Mesenchymal stem cell (in vitro differentiated cells and primary cell): Measurements from ENCODE around the gene PRKG2.

Experiments used
- DNase-seq: peaks from one replicate; pipeline ENCODE4 v3.0.0-alpha.2; 2013
- H2AFZ ChIP-seq: one replicate; pipeline ENCODE4 v1.6.1; 2013; ENCODE audit warnings: low read depth, mild to moderate bottlenecking, control low read depth, inconsistent platforms, low read length, moderate library complexity
- H2AK5ac ChIP-seq: 2 replicates; pipeline ENCODE4 v1.6.1; 2013; ENCODE audit warnings: low read length, moderate library complexity, mild to moderate bottlenecking, inconsistent platforms; ENCODE audit not compliant: severe bottlenecking
- H2BK120ac ChIP-seq: one replicate; pipeline ENCODE4 v1.6.1; 2013; ENCODE audit warnings: low read depth, mild to moderate bottlenecking, inconsistent platforms, low read length, moderate library complexity
- H2BK12ac ChIP-seq, 2 experiments: one replicate each; pipeline ENCODE4 v1.6.1; 2013; ENCODE audit warnings: inconsistent platforms in 2 of 2, low read length in 2 of 2, mild to moderate bottlenecking in 2 of 2, moderate library complexity in 2 of 2, control low read depth in 1 of 2
- H2BK15ac ChIP-seq: one replicate; pipeline ENCODE4 v1.6.1; 2013; ENCODE audit warnings: mild to moderate bottlenecking, low read depth, inconsistent platforms; ENCODE audit not compliant: poor library complexity, severe bottlenecking
- H2BK5ac ChIP-seq: 2 replicates; pipeline ENCODE4 v1.6.1; 2013; ENCODE audit warnings: low read depth, mild to moderate bottlenecking, low read length, control low read depth, inconsistent platforms; ENCODE audit not compliant: poor library complexity, severe bottlenecking
- H3K14ac ChIP-seq, 2 experiments: one replicate each; pipeline ENCODE4 v1.6.1; 2013; ENCODE audit warnings: inconsistent platforms in 2 of 2, low read length in 2 of 2, control low read depth in 1 of 2, mild to moderate bottlenecking in 1 of 2, moderate library complexity in 1 of 2
- H3K18ac ChIP-seq, 2 experiments: one replicate each; pipeline ENCODE4 v1.6.1; 2013; ENCODE audit warnings: inconsistent platforms in 2 of 2, low read length in 2 of 2, control low read depth in 1 of 2, low read depth in 1 of 2, mild to moderate bottlenecking in 1 of 2
- H3K23ac ChIP-seq, 2 experiments: one replicate each; pipeline ENCODE4 v1.6.1; 2013; ENCODE audit warnings: inconsistent platforms in 2 of 2, low read length in 2 of 2, mild to moderate bottlenecking in 2 of 2, moderate library complexity in 2 of 2, control low read depth in 1 of 2
- H3K27ac ChIP-seq: 2 replicates; pipeline ENCODE4 v1.5.1; 2013; ENCODE audit warnings: mild to moderate bottlenecking, moderate library complexity, low read length, control low read depth, inconsistent platforms; ENCODE audit not compliant: poor library complexity, severe bottlenecking
- H3K27me3 ChIP-seq, 2 experiments: 2 replicates each; pipeline versions ENCODE4 v1.6.1 to v1.7.0; 2013; ENCODE audit warnings: low read length in 2 of 2, mild to moderate bottlenecking in 2 of 2, moderate library complexity in 2 of 2, control low read depth in 1 of 2, inconsistent platforms in 1 of 2; ENCODE audit not compliant: control insufficient read depth in 1 of 2, insufficient read depth in 1 of 2
- H3K36me3 ChIP-seq, 2 experiments: 2 replicates each; pipeline versions ENCODE4 v1.6.1 to v1.7.0; 2013; ENCODE audit warnings: low read length in 2 of 2, control low read depth in 1 of 2, inconsistent platforms in 1 of 2, low read depth in 1 of 2, mild to moderate bottlenecking in 1 of 2; ENCODE audit not compliant: insufficient read depth in 2 of 2, control insufficient read depth in 1 of 2
- H3K4ac ChIP-seq, 2 experiments: one replicate each; pipeline ENCODE4 v1.6.1; 2013; ENCODE audit warnings: inconsistent platforms in 2 of 2, low read length in 2 of 2, mild to moderate bottlenecking in 2 of 2, moderate library complexity in 2 of 2, control low read depth in 1 of 2, low read depth in 1 of 2
- H3K4me1 ChIP-seq: 2 replicates; pipeline ENCODE4 v1.6.1; 2013; ENCODE audit warnings: low read depth, low read length, control low read depth; ENCODE audit not compliant: control insufficient read depth, insufficient read depth
- H3K4me2 ChIP-seq: 2 replicates; pipeline ENCODE4 v1.6.1; 2013; ENCODE audit warnings: low read length, mild to moderate bottlenecking, inconsistent platforms; ENCODE audit not compliant: poor library complexity, severe bottlenecking
- H3K4me3 ChIP-seq, 2 experiments: 2 replicates each; pipeline versions ENCODE4 v1.5.1 to v1.7.0; 2013; ENCODE audit warnings: low read length in 2 of 2, mild to moderate bottlenecking in 2 of 2, control low read depth in 1 of 2, low read depth in 1 of 2; ENCODE audit not compliant: insufficient read depth in 1 of 2
- H3K79me1 ChIP-seq: replicated peaks from 2 replicates; pipeline ENCODE4 v1.6.1; 2013; ENCODE audit warnings: mild to moderate bottlenecking, control low read depth, low read length, inconsistent platforms; ENCODE audit not compliant: poor library complexity, severe bottlenecking
- H3K9ac ChIP-seq: 2 replicates; pipeline ENCODE4 v1.7.0; 2013; ENCODE audit warnings: mild to moderate bottlenecking, low read length, moderate library complexity
- H3K9me3 ChIP-seq: 2 replicates; pipeline ENCODE4 v1.7.0; 2013; ENCODE audit warnings: mild to moderate bottlenecking, low read length; ENCODE audit not compliant: control insufficient read depth
- H4K8ac ChIP-seq: one replicate; pipeline ENCODE4 v1.6.1; 2013; ENCODE audit warnings: inconsistent platforms, mild to moderate bottlenecking, low read length, moderate library complexity
- H4K91ac ChIP-seq: one replicate; pipeline ENCODE4 v1.6.1; 2013; ENCODE audit warnings: mild to moderate bottlenecking, low read length, inconsistent platforms
- WGBS: methylation state at CpG from one replicate; pipeline ENCODE4 v1.1.7; 2013; ENCODE audit warnings: mixed read lengths; 5-methylcytosine and 5-hydroxymethylcytosine counted together

Gene PRKG2

GRCh38 chr4:81065446-81065845 lies 149.6 kb downstream of the PRKG2 start:
- no peaks in the 10 kb centered on the region for H3K9me3 ChIP-seq
- H3K4me1 ChIP-seq = no peaks in the 10 kb centered on the region
- WGBS = 0% methylated on average over 1 of the region's 5 CpGs
- H2BK15ac ChIP-seq = no peak overlapping the region
- no peak overlapping the region for H3K9ac ChIP-seq
- no peak overlapping the region for H3K4me2 ChIP-seq
- H2BK5ac ChIP-seq = no peak overlapping the region
- H3K23ac ChIP-seq = no peak overlapping the region
- no peaks in the 10 kb centered on the region for H3K79me1 ChIP-seq
- no peak for DNase-seq
- no peak overlapping the region for H3K4me3 ChIP-seq
- H2BK12ac ChIP-seq = no peak overlapping the region
- H3K14ac ChIP-seq = no peak overlapping the region
- H3K27me3 ChIP-seq = no peaks in the 10 kb centered on the region
- no peak overlapping the region for H3K27ac ChIP-seq
- H2AFZ ChIP-seq = no peak overlapping the region
- H4K8ac ChIP-seq = no peak overlapping the region
- H3K36me3 ChIP-seq = no peaks in the 10 kb centered on the region
- no peak overlapping the region for H2BK120ac ChIP-seq
- H3K4ac ChIP-seq = no peak overlapping the region
- H4K91ac ChIP-seq = no peak overlapping the region
- no peak overlapping the region for H3K18ac ChIP-seq
- H2AK5ac ChIP-seq = no peak overlapping the region

GRCh38 chr4:81062001-81062400 lies 153.0 kb downstream of the PRKG2 start:
- no peak overlapping the region for H4K91ac ChIP-seq
- no peak overlapping the region for H2BK120ac ChIP-seq
- H2AK5ac ChIP-seq = no peak overlapping the region
- no peaks in the 10 kb centered on the region for H3K27me3 ChIP-seq
- no peak overlapping the region for H3K18ac ChIP-seq
- no peak for DNase-seq
- H3K4me2 ChIP-seq = no peak overlapping the region
- no peak overlapping the region for H3K4ac ChIP-seq
- H3K4me3 ChIP-seq = no peak overlapping the region
- no peaks in the 10 kb centered on the region for H3K9me3 ChIP-seq
- H2BK5ac ChIP-seq = no peak overlapping the region
- no peak overlapping the region for H3K9ac ChIP-seq
- WGBS = no CpG with 5 or more reads among the region's 1 CpG
- H3K4me1 ChIP-seq = no peaks in the 10 kb centered on the region
- H3K79me1 ChIP-seq = no peaks in the 10 kb centered on the region
- no peak overlapping the region for H2AFZ ChIP-seq
- H3K14ac ChIP-seq = no peak overlapping the region
- no peaks in the 10 kb centered on the region for H3K36me3 ChIP-seq
- H3K27ac ChIP-seq = no peak overlapping the region
- no peak overlapping the region for H2BK15ac ChIP-seq
- H4K8ac ChIP-seq = no peak overlapping the region
- H2BK12ac ChIP-seq = no peak overlapping the region
- H3K23ac ChIP-seq = no peak overlapping the region

- H3K4me2 ChIP-seq = no peak overlapping the region
- H3K14ac ChIP-seq = no peak overlapping the region
- no peaks in the 10 kb centered on the region for H3K4me1 ChIP-seq
- no peak overlapping the region for H3K4ac ChIP-seq
- no peak overlapping the region for H4K91ac ChIP-seq
- no peak overlapping the region for H2BK5ac ChIP-seq
- H3K9me3 ChIP-seq = no peaks in the 10 kb centered on the region
- no peak overlapping the region for H3K23ac ChIP-seq
- H2AFZ ChIP-seq = no peak overlapping the region
- no peak overlapping the region for H2BK12ac ChIP-seq
- H3K18ac ChIP-seq = no peak overlapping the region
- no peak overlapping the region for H3K27ac ChIP-seq
- H2BK120ac ChIP-seq = no peak overlapping the region
- no peak for DNase-seq
- H3K36me3 ChIP-seq = no peaks in the 10 kb centered on the region
- H2AK5ac ChIP-seq = no peak overlapping the region
- no peak overlapping the region for H2BK15ac ChIP-seq
- no peaks in the 10 kb centered on the region for H3K27me3 ChIP-seq
- no peak overlapping the region for H3K4me3 ChIP-seq
- H3K79me1 ChIP-seq = no peaks in the 10 kb centered on the region
- H4K8ac ChIP-seq = no peak overlapping the region
- H3K9ac ChIP-seq = no peak overlapping the region
These were observed 153.7 kb downstream of the PRKG2 start for GRCh38 chr4:81061344-81061730.

- Histone ChIP-seq H3K79me1 (no peaks in the 10 kb centered on the region), H3K27me3 (no peaks in the 10 kb centered on the region), H2BK120ac (no peak overlapping the region), H3K4ac (no peak overlapping the region), H2BK12ac (no peak overlapping the region), H4K8ac (no peak overlapping the region), H3K4me2 (no peak overlapping the region), H3K9me3 (no peaks in the 10 kb centered on the region), H3K14ac (no peak overlapping the region), H3K36me3 (no peaks in the 10 kb centered on the region), H3K23ac (no peak overlapping the region), H3K4me1 (no peaks in the 10 kb centered on the region), H2BK15ac (no peak overlapping the region), H3K27ac (no peak overlapping the region), H3K18ac (no peak overlapping the region), H4K91ac (no peak overlapping the region), H2AFZ (no peak overlapping the region), H3K9ac (no peak overlapping the region), H3K4me3 (no peak overlapping the region), H2BK5ac (no peak overlapping the region), H2AK5ac (no peak overlapping the region)
- WGBS = 58% methylated on average over 2 of the region's 6 CpGs
- DNase-seq = no peak
These were observed 154.3 kb downstream of the PRKG2 start for GRCh38 chr4:81060587-81061343.
